Measurements from ENCODE around the gene ALOX5.

DNA sequence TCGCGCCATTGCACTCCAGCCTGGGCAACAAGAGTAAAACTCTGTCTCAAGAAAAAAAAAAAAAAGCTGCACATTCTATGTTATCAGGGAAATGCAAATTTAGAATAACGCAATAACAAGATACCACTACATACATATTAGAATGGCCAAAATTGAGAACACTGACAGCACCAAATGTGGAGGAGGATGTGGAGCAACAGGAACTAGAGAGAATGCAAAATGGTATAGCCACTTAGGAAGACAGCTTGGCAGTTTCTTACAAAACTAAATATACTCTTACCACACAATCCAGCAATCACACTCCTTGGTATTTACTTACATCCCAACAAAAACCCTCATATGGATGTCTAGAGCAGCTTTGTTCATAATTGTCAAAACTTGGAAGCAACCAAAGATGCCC lies 76.8 kb downstream of the ALOX5 start:
- TF ChIP-seq CTCF (IDR thresholded peaks at IDR 0.05) (no peak), POLR2A (IDR thresholded peaks at IDR 0.05) (no peak)

Measured in upper lobe of left lung (tissue), 4 donors.